Caco-2 (cell line): Measurements from ENCODE around the gene TAX1BP1. TPM values are rescaled to one million over a fixed set of nuclear protein-coding genes. Genes with fewer than 3 reads are reported as not detected.
A peak's percentile ranks its signal among the peaks of the same experiment; 100 is the strongest.

Experiments used
- BruUV-seq: library from RNA; stranded (reverse); fragments of 400-500 nt; replicated peaks from 2 replicates; lab custom pipeline; 2021; lab: Mats Ljungman, UMichigan
- CTCF ChIA-PET: fragments of 300-600 bp; sonication (Branson Sonifier 250); formaldehyde crosslinking; loops from one replicate; lab custom pipeline; 2022; ENCODE audit warnings: antibody characterized with exemption; lab: Charles Lee
- POLR2A ChIA-PET: fragments of 300-600 bp; sonication (Branson Sonifier 250); formaldehyde crosslinking; loops from one replicate; lab custom pipeline; 2022; ENCODE audit warnings: antibody characterized with exemption; lab: Charles Lee
- DNase-seq, 2 experiments: peaks; one replicate each; pipeline versions ENCODE4 v3.0.0 to v3.0.0-alpha.2; 2020 to 2022
- H3K27me3 ChIP-seq: replicated peaks from 2 replicates; pipeline ENCODE4 v1.6.0; 2011; ENCODE audit warnings: low read length; ENCODE audit not compliant: control insufficient read depth, insufficient read depth
- H3K36me3 ChIP-seq: 2 replicates; pipeline ENCODE4 v1.5.1; 2011; ENCODE audit warnings: low read length; ENCODE audit not compliant: control insufficient read depth, insufficient read depth
- H3K4me1 ChIP-seq: fragments of 250-450 bp; sonication (Bioruptor Pico); 2 replicates; pipeline ENCODE4 v1.5.1; 2020; ENCODE audit warnings: mild to moderate bottlenecking
- H3K4me3 ChIP-seq: 2 replicates; pipeline ENCODE4 v1.5.1; 2011; ENCODE audit warnings: low read depth, mild to moderate bottlenecking, control low read depth, low read length
- H3K9me3 ChIP-seq: fragments of 250-450 bp; sonication (Bioruptor Pico); 2 replicates; pipeline ENCODE4 v1.5.1; 2020; ENCODE audit warnings: mild to moderate bottlenecking, moderate library complexity
- H3K27ac Mint-ChIP-seq: one replicate; pipeline ENCODE4 v1.8.0; 2022; ENCODE audit warnings: mixed read lengths; ENCODE audit not compliant: unreplicated experiment
- H3K27me3 Mint-ChIP-seq: one replicate; pipeline ENCODE4 v1.8.0; 2022; ENCODE audit warnings: mixed read lengths; ENCODE audit not compliant: insufficient read depth, unreplicated experiment
- H3K36me3 Mint-ChIP-seq: one replicate; pipeline ENCODE4 v1.8.0; 2022; ENCODE audit warnings: mild to moderate bottlenecking, mixed read lengths; ENCODE audit not compliant: insufficient read depth, unreplicated experiment
- H3K4me1 Mint-ChIP-seq: one replicate; pipeline ENCODE4 v1.8.0; 2022; ENCODE audit warnings: low read depth, mixed read lengths; ENCODE audit not compliant: unreplicated experiment
- H3K4me3 Mint-ChIP-seq: one replicate; pipeline ENCODE4 v1.8.0; 2022; ENCODE audit warnings: mild to moderate bottlenecking, moderate library complexity, mixed read lengths; ENCODE audit not compliant: unreplicated experiment
- H3K9me3 Mint-ChIP-seq: one replicate; pipeline ENCODE4 v1.8.0; 2022; ENCODE audit warnings: mixed read lengths; ENCODE audit not compliant: unreplicated experiment
- intact Hi-C: fragments of 100-400 bp; cut with micrococcal nuclease; formaldehyde crosslinking; loops from one replicate; pipeline ENCODE4 v1.10.0; 2022; ENCODE audit not compliant: unreplicated experiment
- total RNA-seq: library from RNA; stranded (reverse); gene quantifications from 2 replicates; pipeline ENCODE4 v1.2.3, GENCODE V29; 2022
- TF ChIP-seq, protein P1 (sequence below), 2 experiments: fragments of 200-600 bp in 1 of 2; IDR thresholded peaks; 1 replicate in 1 of 2; 2 replicates in 1 of 2; pipeline versions ENCODE4 v1.5.1 to v1.8.0; 2011 to 2022; ENCODE audit warnings: antibody characterized with exemption in 1 of 2, control low read depth in 1 of 2, inconsistent platforms in 1 of 2, low read depth in 1 of 2, low read length in 1 of 2, mild to moderate bottlenecking in 1 of 2, moderate library complexity in 1 of 2; ENCODE audit not compliant: insufficient read depth in 1 of 2, severe bottlenecking in 1 of 2, unreplicated experiment in 1 of 2

TAX1BP1 gene
- total RNA-seq, 1 experiment from 2014 or later, result 96.8 TPM

DNA sequence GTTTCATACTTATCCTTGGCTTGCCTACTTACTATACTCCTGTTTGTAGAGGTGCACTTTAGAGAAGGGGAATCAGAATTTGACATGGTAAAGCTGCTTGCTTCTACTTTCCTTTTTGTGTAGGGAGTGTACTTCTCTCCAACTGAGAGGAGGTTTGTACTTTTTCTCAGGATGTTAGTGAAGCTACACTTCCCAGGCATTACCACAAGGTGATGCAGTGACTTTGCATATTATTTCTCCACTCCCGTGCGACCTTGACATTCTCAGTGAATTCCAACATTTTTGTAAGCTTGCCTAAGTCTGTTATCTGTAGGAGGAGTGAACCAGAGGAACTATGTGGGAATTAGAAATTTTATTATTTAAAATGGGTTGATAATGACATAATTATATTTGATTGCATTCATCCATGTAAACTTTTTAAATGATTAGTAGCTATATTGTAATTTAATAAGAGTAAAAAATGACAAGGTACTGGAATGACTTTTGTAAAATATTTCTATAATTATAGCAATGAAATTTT, 5.2 kb downstream of the TAX1BP1 start:
- intact Hi-C loops, result loop anchor here (1.0 to 10.0 kb wide), 4 partner anchors 29 to 280 kb away; no protein-coding TSS in a partner anchor
- H3K36me3 ChIP-seq, result no peaks in the 10 kb centered on the region
- ChIA-PET POLR2A (no interaction called here), CTCF (interaction anchor here (0.7 to 2.0 kb wide), 8 partner anchors 19 to 549 kb away, joined by 3 to 30 read pairs (median 4); partner anchors contain the start of gene HIBADH)
- peaks cover 34% of the 10 kb centered on the region for H3K36me3 Mint-ChIP-seq
- peak overlapping the region; percentile 36 for H3K27ac Mint-ChIP-seq
- H3K9me3 Mint-ChIP-seq, result no peaks in the 10 kb centered on the region
- no peaks in the 10 kb centered on the region for H3K27me3 ChIP-seq
- DNase-seq, result peak; percentile 52 to 61
- no peak overlapping the region for H3K4me3 ChIP-seq
- no peaks in the 10 kb centered on the region for H3K27me3 Mint-ChIP-seq
- H3K4me3 Mint-ChIP-seq, result peak overlapping the region; percentile 20
- BruUV-seq, result no TSS peak
- H3K4me1 ChIP-seq, result peaks cover 16% of the 10 kb centered on the region
- H3K4me1 Mint-ChIP-seq, result peaks cover 7% of the 10 kb centered on the region
- TF ChIP-seq, protein P1, sequence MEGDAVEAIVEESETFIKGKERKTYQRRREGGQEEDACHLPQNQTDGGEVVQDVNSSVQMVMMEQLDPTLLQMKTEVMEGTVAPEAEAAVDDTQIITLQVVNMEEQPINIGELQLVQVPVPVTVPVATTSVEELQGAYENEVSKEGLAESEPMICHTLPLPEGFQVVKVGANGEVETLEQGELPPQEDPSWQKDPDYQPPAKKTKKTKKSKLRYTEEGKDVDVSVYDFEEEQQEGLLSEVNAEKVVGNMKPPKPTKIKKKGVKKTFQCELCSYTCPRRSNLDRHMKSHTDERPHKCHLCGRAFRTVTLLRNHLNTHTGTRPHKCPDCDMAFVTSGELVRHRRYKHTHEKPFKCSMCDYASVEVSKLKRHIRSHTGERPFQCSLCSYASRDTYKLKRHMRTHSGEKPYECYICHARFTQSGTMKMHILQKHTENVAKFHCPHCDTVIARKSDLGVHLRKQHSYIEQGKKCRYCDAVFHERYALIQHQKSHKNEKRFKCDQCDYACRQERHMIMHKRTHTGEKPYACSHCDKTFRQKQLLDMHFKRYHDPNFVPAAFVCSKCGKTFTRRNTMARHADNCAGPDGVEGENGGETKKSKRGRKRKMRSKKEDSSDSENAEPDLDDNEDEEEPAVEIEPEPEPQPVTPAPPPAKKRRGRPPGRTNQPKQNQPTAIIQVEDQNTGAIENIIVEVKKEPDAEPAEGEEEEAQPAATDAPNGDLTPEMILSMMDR (IDR thresholded peaks at IDR 0.05; ENCODE audit: insufficient read depth in 1 of 2, low read depth in 1 of 2, low read length in 1 of 2, severe bottlenecking in 1 of 2, unreplicated experiment in 1 of 2), result peak; percentile 61 to 81
- no peaks in the 10 kb centered on the region for H3K9me3 ChIP-seq

DNA sequence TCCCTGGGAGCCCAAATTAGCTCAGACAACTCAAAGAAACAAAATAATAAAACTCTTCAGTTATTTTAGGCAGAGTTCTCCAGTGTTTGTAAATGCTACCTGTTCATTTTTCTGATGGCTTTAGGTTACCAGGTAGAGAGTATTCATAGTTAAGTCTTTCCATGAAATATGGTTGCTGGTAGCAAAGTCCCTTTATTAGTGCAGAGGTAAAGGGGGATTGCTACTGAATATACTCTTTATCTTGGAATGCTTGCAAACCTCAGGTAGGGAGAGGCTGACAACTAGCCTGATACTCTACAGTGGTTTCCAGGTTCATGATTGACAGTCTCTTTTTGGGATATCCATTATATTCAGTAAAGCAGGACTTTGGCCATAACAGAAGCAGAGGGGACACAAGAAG, 6.5 kb downstream of the TAX1BP1 start:
- H3K4me1 ChIP-seq, result peaks cover 16% of the 10 kb centered on the region
- H3K27ac Mint-ChIP-seq, result no peak overlapping the region
- no peaks in the 10 kb centered on the region for H3K9me3 ChIP-seq
- DNase-seq, result no peak
- no peaks in the 10 kb centered on the region for H3K27me3 Mint-ChIP-seq
- intact Hi-C loops, result loop anchor here (10.0 kb wide), 1 partner anchor 278 kb away; no protein-coding TSS in a partner anchor
- CTCF ChIA-PET, result interaction anchor here (0.7 to 2.0 kb wide), 2 partner anchors 28 to 175 kb away, joined by 4 to 30 read pairs; no protein-coding TSS in a partner anchor
- H3K4me3 ChIP-seq, result no peak overlapping the region
- BruUV-seq, result no TSS peak
- H3K36me3 Mint-ChIP-seq, result peaks cover 30% of the 10 kb centered on the region
- TF ChIP-seq, protein P1 (IDR thresholded peaks at IDR 0.05; ENCODE audit: insufficient read depth in 1 of 2, low read depth in 1 of 2, low read length in 1 of 2, severe bottlenecking in 1 of 2, unreplicated experiment in 1 of 2), result no peak
- no peak overlapping the region for H3K4me3 Mint-ChIP-seq
- H3K4me1 Mint-ChIP-seq, result peaks cover 7% of the 10 kb centered on the region
- no peaks in the 10 kb centered on the region for H3K36me3 ChIP-seq
- POLR2A ChIA-PET, result no interaction called here
- no peaks in the 10 kb centered on the region for H3K9me3 Mint-ChIP-seq
- no peaks in the 10 kb centered on the region for H3K27me3 ChIP-seq

DNA sequence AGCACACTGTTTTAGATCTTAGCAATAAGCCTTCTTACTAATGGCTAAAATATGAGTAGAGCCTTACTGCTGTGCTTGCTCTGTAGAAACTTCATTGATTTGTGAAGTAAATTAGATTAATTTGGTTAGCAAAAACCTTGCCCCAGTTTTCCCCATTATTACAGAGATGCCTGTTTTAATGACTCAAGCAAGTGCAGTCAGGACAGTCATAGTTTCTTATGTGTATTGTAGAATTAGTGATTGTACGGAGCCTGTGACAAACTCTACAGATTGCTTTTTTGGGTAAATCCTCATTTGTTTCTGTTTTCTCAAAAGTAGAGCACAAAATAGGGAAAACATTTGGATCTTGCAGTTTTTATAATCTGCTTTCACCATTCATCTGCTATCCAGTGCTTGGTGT, 7.0 kb downstream of the TAX1BP1 start:
- no peak overlapping the region for H3K27ac Mint-ChIP-seq
- peaks cover 16% of the 10 kb centered on the region for H3K4me1 ChIP-seq
- no TSS peak for BruUV-seq

More for the DNA sequence above, 7.0 kb downstream of the TAX1BP1 start:
- no peak for DNase-seq
- H3K9me3 ChIP-seq, result no peaks in the 10 kb centered on the region
- no peak overlapping the region for H3K4me3 Mint-ChIP-seq
- H3K27me3 Mint-ChIP-seq, result no peaks in the 10 kb centered on the region
- H3K27me3 ChIP-seq, result no peaks in the 10 kb centered on the region
- H3K36me3 ChIP-seq, result no peaks in the 10 kb centered on the region
- CTCF ChIA-PET, result no interaction called here
- intact Hi-C loops, result loop anchor here (10.0 kb wide), 1 partner anchor 278 kb away; no protein-coding TSS in a partner anchor
- POLR2A ChIA-PET, result no interaction called here
- H3K36me3 Mint-ChIP-seq, result peaks cover 32% of the 10 kb centered on the region
- no peaks in the 10 kb centered on the region for H3K9me3 Mint-ChIP-seq
- TF ChIP-seq, protein P1 (IDR thresholded peaks at IDR 0.05; ENCODE audit: insufficient read depth in 1 of 2, low read depth in 1 of 2, low read length in 1 of 2, severe bottlenecking in 1 of 2, unreplicated experiment in 1 of 2), result no peak
- H3K4me1 Mint-ChIP-seq, result peaks cover 7% of the 10 kb centered on the region
- H3K4me3 ChIP-seq, result no peak overlapping the region
